SU-DHL-6 (cell line): ENCODE results near the gene SLC39A3.
A peak's percentile ranks its signal among the peaks of the same experiment; 100 is the strongest.

Source experiments
- H2AFZ ChIP-seq: fragments of 200-600 bp; sonication (generic); 2 replicates; pipeline ENCODE4 v1.6.1; 2014; ENCODE audit warnings: low read depth, mild to moderate bottlenecking, moderate library complexity, mixed read lengths, antibody characterized with exemption, low read length; ENCODE audit not compliant: severe bottlenecking
- H3F3A ChIP-seq: fragments of 200-600 bp; shearing (Covaris generic); 2 replicates; pipeline ENCODE4 v1.6.0; 2016; ENCODE audit warnings: antibody characterized with exemption, mild to moderate bottlenecking; ENCODE audit not compliant: insufficient read depth
- H3K27ac ChIP-seq: fragments of 200-600 bp; sonication (generic); 2 replicates; pipeline ENCODE4 v1.5.1; 2016; ENCODE audit warnings: low read depth, mild to moderate bottlenecking, low read length, moderate library complexity, mixed read lengths
- H3K27me3 ChIP-seq: fragments of 200-600 bp; sonication (generic), shearing (Covaris generic); 2 replicates; pipeline ENCODE4 v1.6.0; 2014; ENCODE audit warnings: mild to moderate bottlenecking, low read length
- H3K36me3 ChIP-seq: fragments of 200-600 bp; sonication (generic); 2 replicates; pipeline ENCODE4 v1.6.1; 2014; ENCODE audit warnings: mild to moderate bottlenecking, low read length, mixed read lengths
- H3K4me2 ChIP-seq: fragments of 300-600, 200-600 bp; shearing (Covaris generic), sonication (generic); 2 replicates; pipeline ENCODE4 v1.6.0; 2014; ENCODE audit warnings: low read length, low read depth, mild to moderate bottlenecking; ENCODE audit not compliant: poor library complexity, severe bottlenecking
- H3K4me3 ChIP-seq: fragments of 200-600 bp; sonication (generic); 2 replicates; pipeline ENCODE4 v1.5.1; 2014; ENCODE audit warnings: antibody characterized with exemption, low read length, mild to moderate bottlenecking, mixed read lengths; ENCODE audit not compliant: insufficient read depth, poor library complexity, severe bottlenecking
- H3K79me2 ChIP-seq: fragments of 200-600 bp; sonication (generic); 2 replicates; pipeline ENCODE4 v1.6.1; 2014; ENCODE audit warnings: mild to moderate bottlenecking, low read length, moderate library complexity; ENCODE audit not compliant: insufficient read depth
- H3K9ac ChIP-seq: fragments of 200-600 bp; sonication (generic); 2 replicates; pipeline ENCODE4 v1.7.0; 2014; ENCODE audit warnings: mild to moderate bottlenecking, low read length
- H3K9me2 ChIP-seq: fragments of 200-600 bp; sonication (generic); replicated peaks from 2 replicates; pipeline ENCODE4 v1.6.1; 2014; ENCODE audit warnings: low read length; ENCODE audit not compliant: insufficient read depth
- H3K9me3 ChIP-seq: fragments of 200-600 bp; sonication (generic); 2 replicates; pipeline ENCODE4 v1.6.1; 2014; ENCODE audit warnings: low read length, mixed read lengths; ENCODE audit not compliant: insufficient read depth
- H4K20me1 ChIP-seq: fragments of 200-600 bp; sonication (generic); 2 replicates; pipeline ENCODE4 v1.6.1; 2014; ENCODE audit warnings: low read depth, mild to moderate bottlenecking, antibody characterized with exemption, low read length, moderate library complexity, mixed read lengths
- CTCF ChIP-seq: fragments of 200-600 bp; sonication (generic); IDR thresholded peaks from one replicate; pipeline ENCODE4 v1.5.1; 2017; ENCODE audit warnings: antibody characterized with exemption, mild to moderate bottlenecking, low read length, moderate library complexity; ENCODE audit not compliant: insufficient read depth, poor library complexity, severe bottlenecking
- EZH2phosphoT487 ChIP-seq: fragments of 200-600 bp; sonication (generic), shearing (Covaris generic); conservative IDR thresholded peaks from 2 replicates; pipeline ENCODE4 v1.6.1; 2018; ENCODE audit warnings: mild to moderate bottlenecking, antibody characterized with exemption, low read length, moderate library complexity, mixed read lengths

SLC39A3 gene

DNA sequence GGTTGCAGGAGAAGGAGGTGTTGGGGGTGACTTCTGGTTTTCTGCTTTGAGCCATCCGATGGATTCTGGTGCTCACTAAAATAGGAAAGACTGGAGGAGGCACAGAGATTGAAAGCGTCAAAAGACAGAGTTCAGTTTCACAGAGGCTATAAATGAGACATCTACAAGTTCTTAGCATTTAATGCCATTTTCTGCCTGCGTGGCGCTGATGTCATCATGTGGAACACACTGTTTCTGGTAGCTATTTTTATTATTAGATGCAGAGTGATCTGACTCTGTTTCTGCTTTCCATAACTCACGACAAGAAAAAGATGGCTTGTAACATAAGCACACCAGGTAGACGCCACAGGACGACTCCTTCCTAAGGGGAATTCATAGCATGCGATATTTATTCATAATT lies 3.3 kb upstream of the SLC39A3 start:
- Histone ChIP-seq H3K9me3 (no peaks in the 10 kb centered on the region), H4K20me1 (no peaks in the 10 kb centered on the region), H3K4me3 (no peak overlapping the region), H3K27ac (no peak overlapping the region), H3K27me3 (no peaks in the 10 kb centered on the region), H3K79me2 (0 out of 2 replicates have a peak, but pooled peaks cover 6% of the 10 kb centered on the region), H3K4me2 (no peak overlapping the region), H3K9me2 (no peaks in the 10 kb centered on the region), H3K9ac (no peak overlapping the region), H2AFZ (no peak overlapping the region), H3K36me3 (no peaks in the 10 kb centered on the region), H3F3A (no peaks in the 10 kb centered on the region)
- TF ChIP-seq EZH2phosphoT487: no peak

DNA sequence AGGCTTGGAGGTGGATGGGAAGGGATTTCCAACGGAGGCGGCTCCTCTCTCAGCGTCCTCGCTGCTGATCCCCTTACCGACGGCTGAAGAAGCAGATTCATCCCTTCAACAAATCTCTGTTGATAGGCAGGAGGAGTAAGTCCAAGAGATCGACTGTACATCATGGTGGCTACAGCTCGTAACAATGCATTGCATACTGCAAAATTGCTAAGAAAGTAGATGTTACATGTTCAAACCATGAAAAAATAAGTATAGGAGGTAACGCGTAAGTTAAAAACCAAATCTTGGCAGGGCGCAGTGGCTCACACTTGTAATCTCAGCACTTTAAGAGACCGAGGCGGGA lies 468 bp upstream of the SLC39A3 start:
- no peak for TF ChIP-seq CTCF
- TF ChIP-seq EZH2phosphoT487: no peak
- Histone ChIP-seq H4K20me1 (no peaks in the 10 kb centered on the region), H3K9me3 (no peaks in the 10 kb centered on the region), H2AFZ (peak overlapping the region; percentile 99), H3K79me2 (0 out of 2 replicates have a peak, but pooled peaks cover 6% of the 10 kb centered on the region), H3F3A (no peaks in the 10 kb centered on the region), H3K9ac (peak overlapping the region; percentile 64; the same call in 1 of the 2 replicates), H3K9me2 (no peaks in the 10 kb centered on the region), H3K27ac (no peak overlapping the region), H3K4me2 (peak overlapping the region; percentile 56), H3K4me3 (peak overlapping the region; percentile 41), H3K36me3 (0 out of 2 replicates have a peak, but pooled peaks cover 3% of the 10 kb centered on the region), H3K27me3 (no peaks in the 10 kb centered on the region)

- Histone ChIP-seq H3K79me2 (0 out of 2 replicates have a peak, but pooled peaks cover 6% of the 10 kb centered on the region), H3K9me3 (no peaks in the 10 kb centered on the region), H3F3A (no peaks in the 10 kb centered on the region), H3K27ac (no peak overlapping the region), H3K36me3 (0 out of 2 replicates have a peak, but pooled peaks cover 3% of the 10 kb centered on the region), H2AFZ (no peak overlapping the region), H4K20me1 (no peaks in the 10 kb centered on the region), H3K4me3 (no peak overlapping the region), H3K9me2 (no peaks in the 10 kb centered on the region), H3K27me3 (no peaks in the 10 kb centered on the region), H3K4me2 (no peak overlapping the region), H3K9ac (no peak overlapping the region)
- no peak for TF ChIP-seq EZH2phosphoT487
- TF ChIP-seq CTCF: no peak
These were observed 3.1 kb downstream of the SLC39A3 start for GRCh38 chr19:2736550-2737190.

GRCh38 chr19:2735374-2735773 lies 4.4 kb downstream of the SLC39A3 start:
- TF ChIP-seq EZH2phosphoT487 (no peak), CTCF (no peak)
- no peaks in the 10 kb centered on the region for H3K27me3 ChIP-seq
- H3K36me3 ChIP-seq: 0 out of 2 replicates have a peak, but pooled peaks cover 3% of the 10 kb centered on the region
- no peaks in the 10 kb centered on the region for H3K9me3 ChIP-seq
- H3K79me2 ChIP-seq: 0 out of 2 replicates have a peak, but pooled peaks cover 6% of the 10 kb centered on the region
- H3K9ac ChIP-seq: no peak overlapping the region
- no peak overlapping the region for H3K4me3 ChIP-seq
- H4K20me1 ChIP-seq: no peaks in the 10 kb centered on the region
- no peaks in the 10 kb centered on the region for H3F3A ChIP-seq
- H3K9me2 ChIP-seq: no peaks in the 10 kb centered on the region
- H3K4me2 ChIP-seq: no peak overlapping the region
- no peak overlapping the region for H3K27ac ChIP-seq
- no peak overlapping the region for H2AFZ ChIP-seq
